GM19372 (cell line): ENCODE data around the gene INTS11.

Experiments
- ATAC-seq: cut with Tn5 transposase; IDR thresholded peaks from one replicate; pipeline ENCODE4 v1.9.1; 2021; ENCODE audit warnings: mild to moderate bottlenecking, low read depth, moderate library complexity; ENCODE audit not compliant: unreplicated experiment

Gene INTS11

GRCh38 chr1:1272341-1273208, 51.9 kb downstream of the INTS11 start:
- ATAC-seq: no peak

- ATAC-seq: no peak
Measured at GRCh38 chr1:1270813-1271212, 53.6 kb downstream of the INTS11 start.

GRCh38 chr1:1268284-1268682, 56.2 kb downstream of the INTS11 start:
- ATAC-seq: no peak

DNA sequence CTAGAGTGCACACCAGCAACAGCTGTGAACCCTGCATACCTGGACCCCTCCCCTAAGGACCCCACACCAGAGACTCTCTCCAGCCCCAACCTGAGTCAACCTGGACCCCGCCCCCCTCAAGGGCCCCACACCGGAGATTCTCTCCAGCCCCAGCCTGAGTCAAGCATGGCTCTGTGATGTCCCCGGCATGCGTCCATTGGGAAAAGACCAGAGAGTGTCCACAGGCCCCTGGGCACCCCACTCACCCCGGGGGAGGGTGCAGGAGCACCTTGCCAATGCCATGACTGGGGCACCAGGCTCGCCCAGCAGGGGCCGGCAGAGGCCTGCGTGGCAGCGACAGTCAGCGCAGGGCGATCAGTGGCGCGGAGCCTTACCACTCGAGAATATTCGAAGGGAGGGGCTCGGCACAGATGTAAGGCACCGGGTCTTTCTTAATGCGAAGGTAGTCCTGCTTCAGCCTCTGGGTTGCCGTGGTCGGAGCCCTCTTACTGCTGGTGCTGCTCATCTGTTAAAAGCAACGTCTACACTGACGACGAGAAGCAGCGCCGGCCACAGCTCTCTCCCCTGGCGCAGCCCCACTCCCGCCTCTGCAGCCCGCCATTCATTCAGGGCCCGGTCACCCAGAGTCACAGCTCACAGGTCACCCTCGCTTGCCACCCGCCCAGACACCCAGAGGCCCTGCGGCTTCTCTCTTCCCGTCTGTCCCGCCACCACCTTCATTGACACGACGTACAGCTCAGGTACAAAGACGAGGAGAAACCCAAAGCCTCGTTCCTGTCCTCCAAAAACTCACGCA, 56.8 kb downstream of the INTS11 start:
- no peak for ATAC-seq

DNA sequence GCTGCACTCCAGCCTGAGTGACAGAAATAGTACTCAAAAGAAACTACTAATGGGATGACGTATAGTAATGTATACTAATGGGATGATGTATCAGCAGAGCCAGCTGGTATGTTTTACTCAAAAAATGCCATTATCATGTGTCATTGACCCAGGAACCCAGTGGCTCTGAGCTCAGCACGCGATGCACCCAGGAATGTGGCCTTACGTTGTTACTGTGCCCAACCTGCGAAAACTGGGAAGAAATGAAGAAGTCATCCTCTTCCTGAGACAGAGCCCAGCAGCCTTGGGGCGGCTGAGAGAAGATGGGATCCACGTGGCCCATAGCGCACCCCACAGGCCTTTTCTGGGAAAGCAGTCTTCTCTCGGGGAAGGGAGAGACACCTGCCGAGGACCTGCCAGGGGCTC, 59.6 kb downstream of the INTS11 start:
- ATAC-seq: no peak

DNA sequence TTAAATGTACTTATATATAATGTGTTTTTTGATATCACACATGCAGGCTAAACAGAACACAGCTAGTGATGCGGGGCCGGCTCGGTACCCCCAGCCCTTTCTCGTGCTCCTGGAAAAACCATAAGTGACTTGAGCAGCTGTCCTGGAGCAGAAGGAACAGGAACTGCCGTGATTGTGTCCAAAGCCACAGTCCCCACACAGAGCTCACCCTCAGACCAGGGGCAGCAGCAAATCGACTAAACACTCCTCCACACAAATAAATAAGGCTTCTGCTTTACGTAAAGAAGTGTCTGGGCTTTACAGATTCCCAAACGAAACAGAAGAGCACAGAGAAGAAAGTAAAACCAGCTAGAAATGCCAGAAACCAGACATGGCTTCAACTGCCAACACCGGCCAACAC, 60.4 kb downstream of the INTS11 start:
- no peak for ATAC-seq

GRCh38 chr1:1262758-1263157, 61.7 kb downstream of the INTS11 start:
- ATAC-seq: no peak

DNA sequence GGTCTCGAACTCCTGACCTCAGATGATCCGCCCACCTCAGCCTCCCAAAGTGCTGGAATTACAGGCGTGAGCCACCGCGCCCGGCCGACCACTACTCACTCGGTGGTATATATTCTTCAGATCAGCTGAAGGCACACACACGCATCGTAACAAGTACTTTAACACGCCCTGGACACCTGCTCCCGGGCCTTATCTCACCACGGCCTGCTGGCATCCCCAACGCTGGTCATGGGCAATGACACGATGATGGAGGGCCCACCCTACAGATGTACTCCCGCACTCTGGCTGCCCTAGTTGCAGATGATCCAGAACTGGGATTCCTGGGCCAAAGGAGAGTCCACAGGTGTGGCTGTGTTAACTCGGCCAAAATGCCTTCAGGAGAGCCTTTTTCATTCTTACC, 62.4 kb downstream of the INTS11 start:
- no peak for ATAC-seq
